BE2C (cell line): ENCODE results near the gene HMGCS2.

Source experiments
- DNase-seq: peaks from one replicate; pipeline ENCODE4 v3.0.0-alpha.2; 2020
- H3K27me3 ChIP-seq: fragments of 250-450 bp; sonication (Bioruptor Pico); 2 replicates; pipeline ENCODE4 v1.5.1; 2020; ENCODE audit warnings: mild to moderate bottlenecking
- H3K36me3 ChIP-seq: fragments of 250-450 bp; sonication (Bioruptor Pico); 2 replicates; pipeline ENCODE4 v1.5.1; 2020; ENCODE audit warnings: mild to moderate bottlenecking
- H3K4me1 ChIP-seq: fragments of 250-450 bp; sonication (Bioruptor Pico); 2 replicates; pipeline ENCODE4 v1.5.1; 2020
- H3K4me3 ChIP-seq: 2 replicates; pipeline ENCODE4 v1.5.1; 2011; ENCODE audit warnings: low read depth, low read length
- H3K9me3 ChIP-seq: fragments of 250-450 bp; sonication (Bioruptor Pico); 2 replicates; pipeline ENCODE4 v1.5.1; 2020
- CTCF ChIP-seq: IDR thresholded peaks from 2 replicates; pipeline ENCODE4 v1.5.1; 2012; ENCODE audit warnings: mild to moderate bottlenecking, low read depth, low read length

Gene HMGCS2

GRCh38 chr1:119771016-119771415 lies 2.3 kb upstream of the HMGCS2 start:
- no peak for DNase-seq
- H3K4me1 ChIP-seq: no peaks in the 10 kb centered on the region
- no peak overlapping the region for H3K4me3 ChIP-seq
- no peak for TF ChIP-seq CTCF
- no peaks in the 10 kb centered on the region for H3K36me3 ChIP-seq
- H3K9me3 ChIP-seq: no peaks in the 10 kb centered on the region
- peaks cover 8% of the 10 kb centered on the region; the same call in 1 of the 2 replicates for H3K27me3 ChIP-seq

DNA sequence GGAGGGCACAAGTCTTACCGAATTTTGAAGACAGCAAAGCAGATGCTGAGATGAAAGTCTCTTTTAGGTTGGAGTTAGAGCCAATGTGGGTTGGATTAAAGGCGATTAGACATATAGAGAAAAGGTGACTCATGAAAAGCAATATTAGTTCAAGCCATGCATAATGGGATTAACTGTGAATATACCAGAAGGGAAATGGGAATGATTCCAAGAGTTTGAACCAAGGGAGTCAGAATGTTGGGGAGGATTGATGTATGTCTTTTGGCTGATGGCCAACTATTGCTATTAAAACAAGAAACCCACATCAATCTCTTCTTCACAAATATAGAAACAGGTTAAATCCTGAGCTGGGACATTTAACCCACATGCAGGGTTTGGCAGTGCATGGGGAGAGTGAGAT lies 1.2 kb downstream of the HMGCS2 start:
- no peak overlapping the region for H3K4me3 ChIP-seq
- no peaks in the 10 kb centered on the region for H3K9me3 ChIP-seq
- no peaks in the 10 kb centered on the region for H3K36me3 ChIP-seq
- no peak for DNase-seq
- no peaks in the 10 kb centered on the region for H3K4me1 ChIP-seq
- TF ChIP-seq CTCF: no peak
- peaks cover 13% of the 10 kb centered on the region for H3K27me3 ChIP-seq

DNA sequence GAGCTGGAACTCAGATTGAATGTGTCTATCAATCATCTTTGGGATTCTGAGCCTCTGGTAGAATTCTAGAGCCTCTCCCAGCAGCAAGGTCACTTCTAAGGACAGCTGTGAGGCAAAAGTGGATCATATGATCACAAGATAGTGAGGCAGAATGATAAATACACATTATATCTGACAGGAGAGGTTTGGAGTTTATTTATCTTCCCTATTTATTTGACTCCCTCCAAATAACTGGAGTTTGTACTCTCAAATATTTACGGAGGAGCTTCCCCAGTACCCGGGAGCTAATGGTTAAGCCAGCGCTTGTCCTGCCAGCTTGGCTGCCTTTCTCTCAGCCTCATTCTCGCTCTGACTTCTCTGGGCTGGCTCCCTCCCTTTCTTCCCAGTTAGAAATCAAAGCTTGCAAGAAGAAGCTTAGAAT lies 2.3 kb downstream of the HMGCS2 start:
- no peaks in the 10 kb centered on the region for H3K4me1 ChIP-seq
- H3K36me3 ChIP-seq: no peaks in the 10 kb centered on the region
- no peaks in the 10 kb centered on the region for H3K9me3 ChIP-seq
- H3K27me3 ChIP-seq: peaks cover 13% of the 10 kb centered on the region
- DNase-seq: no peak
- TF ChIP-seq CTCF: no peak
- H3K4me3 ChIP-seq: no peak overlapping the region

GRCh38 chr1:119764220-119764619 lies 4.5 kb downstream of the HMGCS2 start:
- Histone ChIP-seq H3K9me3 (no peaks in the 10 kb centered on the region), H3K4me1 (no peaks in the 10 kb centered on the region), H3K4me3 (no peak overlapping the region), H3K27me3 (peaks cover 13% of the 10 kb centered on the region), H3K36me3 (no peaks in the 10 kb centered on the region)
- no peak for TF ChIP-seq CTCF
- DNase-seq: no peak

DNA sequence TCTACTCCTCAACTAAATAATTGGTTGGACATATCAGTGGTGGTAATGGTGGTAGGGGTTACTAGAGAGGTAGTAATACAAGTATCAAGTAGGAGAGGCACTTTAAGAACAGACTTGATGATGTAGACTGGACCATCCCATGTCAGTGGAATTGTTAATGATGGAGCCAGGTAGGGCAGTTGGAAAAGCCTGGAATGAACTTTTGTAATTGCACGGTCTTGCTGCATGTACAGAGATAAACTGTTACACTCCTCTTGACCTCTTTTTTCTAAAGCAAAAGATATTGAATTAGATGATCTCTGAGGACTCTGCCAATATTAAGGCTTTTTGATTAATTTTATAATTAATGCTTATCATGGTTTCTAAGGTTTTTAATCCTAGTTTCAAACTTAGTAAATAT lies 5.8 kb downstream of the HMGCS2 start:
- no peaks in the 10 kb centered on the region for H3K36me3 ChIP-seq
- no peaks in the 10 kb centered on the region for H3K4me1 ChIP-seq
- no peak overlapping the region for H3K4me3 ChIP-seq
- no peaks in the 10 kb centered on the region for H3K9me3 ChIP-seq
- H3K27me3 ChIP-seq: peaks cover 13% of the 10 kb centered on the region
- DNase-seq: no peak
- no peak for TF ChIP-seq CTCF

DNA sequence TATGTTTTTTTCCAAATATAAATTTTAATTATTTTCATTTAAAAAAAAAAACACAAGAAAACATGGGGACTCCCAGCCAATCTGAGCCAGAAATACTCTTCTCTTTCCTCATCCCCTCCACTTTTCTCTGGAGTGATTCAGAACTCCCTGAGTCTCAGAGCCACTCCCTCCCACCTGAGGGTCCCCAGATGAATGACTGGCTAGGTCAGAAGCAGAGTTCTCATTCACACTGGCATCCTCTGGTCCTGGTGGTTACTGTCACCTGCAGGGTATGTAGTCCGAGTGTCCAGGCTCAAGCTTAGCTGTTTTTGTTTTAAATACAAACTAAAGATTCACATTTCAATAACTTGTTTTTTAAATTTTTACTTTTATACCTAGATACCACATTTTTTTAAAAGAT lies 6.3 kb downstream of the HMGCS2 start:
- no peak for TF ChIP-seq CTCF
- H3K4me3 ChIP-seq: no peak overlapping the region
- no peaks in the 10 kb centered on the region for H3K36me3 ChIP-seq
- no peaks in the 10 kb centered on the region for H3K4me1 ChIP-seq
- H3K9me3 ChIP-seq: no peaks in the 10 kb centered on the region
- H3K27me3 ChIP-seq: peaks cover 13% of the 10 kb centered on the region
- DNase-seq: no peak
